ENCODE measurements around the gene CUL9.
A peak's percentile ranks its signal among the peaks of the same experiment; 100 is the strongest.

CUL9 gene

GRCh38 chr6:43180985-43181384 is 1.0 kb upstream of the CUL9 start:
- H3K9ac ChIP-seq (ENCODE audit: low read length): peak overlapping the region; percentile 89
- peak overlapping the region in 1 of 2 experiments; percentile 90 for H3K4me3 ChIP-seq (ENCODE audit: insufficient read depth in 1 of 2, low read depth in 1 of 2, low read length in 2 of 2)
- H4K8ac ChIP-seq (ENCODE audit: low read length): no peak overlapping the region
- H2BK15ac ChIP-seq (ENCODE audit: low read depth, poor library complexity, severe bottlenecking): no peak overlapping the region
- no peak overlapping the region for H3K18ac ChIP-seq (ENCODE audit: low read depth in 1 of 2, low read length in 2 of 2)
- no peak overlapping the region for H2BK120ac ChIP-seq (ENCODE audit: low read depth, low read length)
- DNase-seq: peak; percentile 47
- no peaks in the 10 kb centered on the region for H3K9me3 ChIP-seq (ENCODE audit: control insufficient read depth, low read length)
- H3K27me3 ChIP-seq (ENCODE audit: control insufficient read depth in 1 of 2, insufficient read depth in 1 of 2, low read length in 2 of 2): no peaks in the 10 kb centered on the region
- H2AFZ ChIP-seq (ENCODE audit: low read depth, low read length): no peak overlapping the region
- H3K79me1 ChIP-seq (replicated peaks; ENCODE audit: low read length, poor library complexity, severe bottlenecking): peaks cover 41% of the 10 kb centered on the region
- H3K4ac ChIP-seq (ENCODE audit: low read depth in 1 of 2, low read length in 2 of 2): no peak overlapping the region
- H3K27ac ChIP-seq (ENCODE audit: low read length, poor library complexity, severe bottlenecking): peak overlapping the region; percentile 14
- peaks cover 50 to 54% of the 10 kb centered on the region in 2 experiments for H3K36me3 ChIP-seq (ENCODE audit: control insufficient read depth in 1 of 2, insufficient read depth in 2 of 2, low read depth in 1 of 2, low read length in 2 of 2)
- WGBS: 87% methylated on average over 5 of the region's 5 CpGs
- no peak overlapping the region for H3K14ac ChIP-seq (ENCODE audit: low read length in 2 of 2)
- peak overlapping the region; percentile 17 for H2AK5ac ChIP-seq (ENCODE audit: low read length, severe bottlenecking)
- no peak overlapping the region for H2BK5ac ChIP-seq (ENCODE audit: low read depth, low read length, poor library complexity, severe bottlenecking)
- H3K23ac ChIP-seq (ENCODE audit: low read length in 2 of 2): no peak overlapping the region
- H2BK12ac ChIP-seq (ENCODE audit: low read length in 2 of 2): no peak overlapping the region
- no peak overlapping the region for H3K4me2 ChIP-seq (ENCODE audit: low read length, poor library complexity, severe bottlenecking)
- no peak overlapping the region for H4K91ac ChIP-seq (ENCODE audit: low read length)
- peaks cover 15% of the 10 kb centered on the region for H3K4me1 ChIP-seq (ENCODE audit: control insufficient read depth, insufficient read depth, low read depth, low read length)

DNA sequence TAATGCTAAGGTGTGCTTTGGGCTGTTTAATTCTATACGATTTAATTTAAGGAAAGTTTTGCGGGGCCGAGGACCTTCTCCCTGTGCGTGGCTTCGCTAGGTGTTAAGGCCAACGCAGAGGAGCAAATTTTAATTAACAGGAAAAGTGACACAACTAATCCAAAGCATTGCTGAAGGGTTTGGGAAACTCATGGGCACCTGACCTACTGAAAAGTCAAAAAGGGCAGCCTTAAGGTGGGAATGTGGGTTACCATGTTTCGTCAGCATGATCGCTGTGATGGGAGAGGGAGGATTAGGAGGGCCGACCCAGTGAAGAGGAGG is 415 bp upstream of the CUL9 start:
- Histone ChIP-seq H3K27me3 (ENCODE audit: control insufficient read depth in 1 of 2, insufficient read depth in 1 of 2, low read length in 2 of 2) (no peaks in the 10 kb centered on the region), H2BK5ac (ENCODE audit: low read depth, low read length, poor library complexity, severe bottlenecking) (no peak overlapping the region), H3K79me1 (replicated peaks; ENCODE audit: low read length, poor library complexity, severe bottlenecking) (peaks cover 40% of the 10 kb centered on the region), H3K14ac (ENCODE audit: low read length in 2 of 2) (peak overlapping the region in 1 of 2 experiments; percentile 45), H3K9ac (ENCODE audit: low read length) (peak overlapping the region; percentile 89), H2BK120ac (ENCODE audit: low read depth, low read length) (no peak overlapping the region), H3K23ac (ENCODE audit: low read length in 2 of 2) (no peak overlapping the region), H3K4me2 (ENCODE audit: low read length, poor library complexity, severe bottlenecking) (peak overlapping the region; percentile 88), H4K91ac (ENCODE audit: low read length) (peak overlapping the region; percentile 5), H3K36me3 (ENCODE audit: control insufficient read depth in 1 of 2, insufficient read depth in 2 of 2, low read depth in 1 of 2, low read length in 2 of 2) (peaks cover 50 to 54% of the 10 kb centered on the region in 2 experiments), H3K4ac (ENCODE audit: low read depth in 1 of 2, low read length in 2 of 2) (peak overlapping the region; percentile 61 to 64), H3K27ac (ENCODE audit: low read length, poor library complexity, severe bottlenecking) (peak overlapping the region; percentile 33), H4K8ac (ENCODE audit: low read length) (peak overlapping the region; percentile 91), H3K9me3 (ENCODE audit: control insufficient read depth, low read length) (no peaks in the 10 kb centered on the region), H3K4me3 (ENCODE audit: insufficient read depth in 1 of 2, low read depth in 1 of 2, low read length in 2 of 2) (peak overlapping the region; percentile 80 to 90), H2AFZ (ENCODE audit: low read depth, low read length) (no peak overlapping the region), H2BK15ac (ENCODE audit: low read depth, poor library complexity, severe bottlenecking) (no peak overlapping the region), H2BK12ac (ENCODE audit: low read length in 2 of 2) (no peak overlapping the region), H3K18ac (ENCODE audit: low read depth in 1 of 2, low read length in 2 of 2) (peak overlapping the region; percentile 14 to 76), H3K4me1 (ENCODE audit: control insufficient read depth, insufficient read depth, low read depth, low read length) (peaks cover 13% of the 10 kb centered on the region), H2AK5ac (ENCODE audit: low read length, severe bottlenecking) (no peak overlapping the region)
- DNase-seq: no peak
- WGBS: 36% methylated on average over 9 of the region's 9 CpGs

DNA sequence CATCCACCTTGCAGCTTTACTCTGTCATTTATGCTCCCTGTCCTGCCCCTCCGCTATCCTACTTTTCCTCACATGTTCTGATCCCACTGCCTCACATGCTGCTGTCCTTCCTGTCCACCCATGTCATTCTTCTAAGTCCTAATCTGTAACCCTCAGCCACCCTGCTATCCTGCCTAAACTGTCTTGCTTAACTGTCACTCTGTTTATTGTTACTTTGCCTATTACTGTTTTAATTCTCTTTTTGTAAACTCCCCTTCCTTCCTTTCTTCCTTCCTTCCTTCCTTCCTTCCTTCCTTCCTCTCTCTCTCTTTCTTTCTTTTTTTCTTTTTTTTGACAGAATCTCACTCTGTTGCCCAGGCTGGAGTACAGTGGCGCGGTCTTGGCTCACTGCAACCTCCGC is 1.4 kb downstream of the CUL9 start:
- Histone ChIP-seq H4K8ac (ENCODE audit: low read length) (no peak overlapping the region), H3K27me3 (ENCODE audit: control insufficient read depth in 1 of 2, insufficient read depth in 1 of 2, low read length in 2 of 2) (no peaks in the 10 kb centered on the region), H3K4me3 (ENCODE audit: insufficient read depth in 1 of 2, low read depth in 1 of 2, low read length in 2 of 2) (peak overlapping the region in 1 of 2 experiments; percentile 90), H2BK5ac (ENCODE audit: low read depth, low read length, poor library complexity, severe bottlenecking) (no peak overlapping the region), H2AK5ac (ENCODE audit: low read length, severe bottlenecking) (no peak overlapping the region), H3K79me1 (replicated peaks; ENCODE audit: low read length, poor library complexity, severe bottlenecking) (peaks cover 50% of the 10 kb centered on the region), H3K9ac (ENCODE audit: low read length) (peak overlapping the region; percentile 89), H2BK12ac (ENCODE audit: low read length in 2 of 2) (no peak overlapping the region), H3K4ac (ENCODE audit: low read depth in 1 of 2, low read length in 2 of 2) (no peak overlapping the region), H3K27ac (ENCODE audit: low read length, poor library complexity, severe bottlenecking) (no peak overlapping the region), H3K36me3 (ENCODE audit: control insufficient read depth in 1 of 2, insufficient read depth in 2 of 2, low read depth in 1 of 2, low read length in 2 of 2) (peaks cover 57 to 62% of the 10 kb centered on the region in 2 experiments), H3K18ac (ENCODE audit: low read depth in 1 of 2, low read length in 2 of 2) (no peak overlapping the region), H3K9me3 (ENCODE audit: control insufficient read depth, low read length) (no peaks in the 10 kb centered on the region), H3K4me2 (ENCODE audit: low read length, poor library complexity, severe bottlenecking) (no peak overlapping the region), H3K14ac (ENCODE audit: low read length in 2 of 2) (no peak overlapping the region), H3K23ac (ENCODE audit: low read length in 2 of 2) (no peak overlapping the region), H3K4me1 (ENCODE audit: control insufficient read depth, insufficient read depth, low read depth, low read length) (peaks cover 14% of the 10 kb centered on the region), H2BK120ac (ENCODE audit: low read depth, low read length) (no peak overlapping the region), H2AFZ (ENCODE audit: low read depth, low read length) (no peak overlapping the region), H4K91ac (ENCODE audit: low read length) (no peak overlapping the region), H2BK15ac (ENCODE audit: low read depth, poor library complexity, severe bottlenecking) (no peak overlapping the region)
- WGBS: 100% methylated on average over 4 of the region's 4 CpGs
- DNase-seq: no peak

DNA sequence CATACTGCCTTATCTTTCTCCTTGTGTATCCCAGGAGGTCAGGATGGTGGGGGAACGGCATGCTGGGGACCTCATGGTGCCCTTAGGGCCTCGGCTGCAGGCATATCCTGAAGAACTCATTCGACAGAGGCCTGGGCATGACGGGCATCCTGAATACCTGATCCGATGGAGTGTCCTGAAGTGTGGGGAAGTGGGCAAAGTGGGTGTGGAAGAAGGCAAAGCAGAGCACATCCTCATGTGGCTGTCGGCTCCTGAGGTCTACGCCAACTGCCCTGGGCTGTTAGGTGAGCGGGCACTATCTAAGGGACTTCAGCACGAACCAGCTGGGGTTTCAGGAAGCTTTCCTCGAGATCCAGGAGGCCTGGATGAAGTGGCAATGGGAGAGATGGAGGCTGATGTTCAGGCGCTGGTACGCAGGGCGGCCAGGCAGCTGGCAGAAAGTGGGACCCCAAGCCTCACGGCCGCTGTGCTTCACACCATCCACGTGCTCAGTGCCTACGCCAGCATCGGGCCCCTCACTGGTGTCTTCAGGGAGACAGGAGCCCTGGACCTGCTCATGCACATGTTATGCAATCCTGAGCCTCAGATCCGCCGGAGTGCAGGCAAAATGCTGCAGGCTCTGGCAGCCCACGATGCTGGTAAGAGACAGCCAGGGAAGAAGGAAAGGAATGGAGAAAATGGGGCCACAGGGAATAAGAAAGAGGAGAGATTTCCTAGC is 2.4 kb downstream of the CUL9 start:
- 95% methylated on average over 21 of the region's 21 CpGs for WGBS
- Histone ChIP-seq H3K4me3 (ENCODE audit: insufficient read depth in 1 of 2, low read depth in 1 of 2, low read length in 2 of 2) (no peak overlapping the region), H2BK15ac (ENCODE audit: low read depth, poor library complexity, severe bottlenecking) (no peak overlapping the region), H3K9me3 (ENCODE audit: control insufficient read depth, low read length) (no peaks in the 10 kb centered on the region), H3K23ac (ENCODE audit: low read length in 2 of 2) (no peak overlapping the region), H2AK5ac (ENCODE audit: low read length, severe bottlenecking) (no peak overlapping the region), H3K14ac (ENCODE audit: low read length in 2 of 2) (no peak overlapping the region), H3K4ac (ENCODE audit: low read depth in 1 of 2, low read length in 2 of 2) (no peak overlapping the region), H3K4me2 (ENCODE audit: low read length, poor library complexity, severe bottlenecking) (no peak overlapping the region), H3K27me3 (ENCODE audit: control insufficient read depth in 1 of 2, insufficient read depth in 1 of 2, low read length in 2 of 2) (no peaks in the 10 kb centered on the region), H3K36me3 (ENCODE audit: control insufficient read depth in 1 of 2, insufficient read depth in 2 of 2, low read depth in 1 of 2, low read length in 2 of 2) (peaks cover 51 to 55% of the 10 kb centered on the region in 2 experiments), H3K18ac (ENCODE audit: low read depth in 1 of 2, low read length in 2 of 2) (no peak overlapping the region), H4K8ac (ENCODE audit: low read length) (no peak overlapping the region), H2BK5ac (ENCODE audit: low read depth, low read length, poor library complexity, severe bottlenecking) (no peak overlapping the region), H4K91ac (ENCODE audit: low read length) (no peak overlapping the region), H2AFZ (ENCODE audit: low read depth, low read length) (no peak overlapping the region), H3K27ac (ENCODE audit: low read length, poor library complexity, severe bottlenecking) (no peak overlapping the region), H3K79me1 (replicated peaks; ENCODE audit: low read length, poor library complexity, severe bottlenecking) (peaks cover 43% of the 10 kb centered on the region), H3K4me1 (ENCODE audit: control insufficient read depth, insufficient read depth, low read depth, low read length) (peaks cover 14% of the 10 kb centered on the region), H3K9ac (ENCODE audit: low read length) (peak overlapping the region; percentile 20), H2BK120ac (ENCODE audit: low read depth, low read length) (no peak overlapping the region), H2BK12ac (ENCODE audit: low read length in 2 of 2) (no peak overlapping the region)
- DNase-seq: no peak

Measured in mesenchymal stem cell (in vitro differentiated cells and primary cell).